ACHN (cell line): ENCODE data around the gene FYN.
"Not testable (repeated sequence)": the region's sequence is repeated elsewhere in the genome, so short reads cannot be mapped to it uniquely, and the experiment has no call there.

Experiments used
- DNase-seq: peaks from one replicate; pipeline ENCODE4 v3.0.0-alpha.2; 2015
- in situ Hi-C: cut with HindIII; loops from 2 replicates; pipeline ENCODE4 v1.10.0; 2017; ENCODE audit warnings: low sequenced_read_pairs, low pct_ligation_motif_present, low pct_unique_long_range_greater_than_20kb

FYN gene

DNA sequence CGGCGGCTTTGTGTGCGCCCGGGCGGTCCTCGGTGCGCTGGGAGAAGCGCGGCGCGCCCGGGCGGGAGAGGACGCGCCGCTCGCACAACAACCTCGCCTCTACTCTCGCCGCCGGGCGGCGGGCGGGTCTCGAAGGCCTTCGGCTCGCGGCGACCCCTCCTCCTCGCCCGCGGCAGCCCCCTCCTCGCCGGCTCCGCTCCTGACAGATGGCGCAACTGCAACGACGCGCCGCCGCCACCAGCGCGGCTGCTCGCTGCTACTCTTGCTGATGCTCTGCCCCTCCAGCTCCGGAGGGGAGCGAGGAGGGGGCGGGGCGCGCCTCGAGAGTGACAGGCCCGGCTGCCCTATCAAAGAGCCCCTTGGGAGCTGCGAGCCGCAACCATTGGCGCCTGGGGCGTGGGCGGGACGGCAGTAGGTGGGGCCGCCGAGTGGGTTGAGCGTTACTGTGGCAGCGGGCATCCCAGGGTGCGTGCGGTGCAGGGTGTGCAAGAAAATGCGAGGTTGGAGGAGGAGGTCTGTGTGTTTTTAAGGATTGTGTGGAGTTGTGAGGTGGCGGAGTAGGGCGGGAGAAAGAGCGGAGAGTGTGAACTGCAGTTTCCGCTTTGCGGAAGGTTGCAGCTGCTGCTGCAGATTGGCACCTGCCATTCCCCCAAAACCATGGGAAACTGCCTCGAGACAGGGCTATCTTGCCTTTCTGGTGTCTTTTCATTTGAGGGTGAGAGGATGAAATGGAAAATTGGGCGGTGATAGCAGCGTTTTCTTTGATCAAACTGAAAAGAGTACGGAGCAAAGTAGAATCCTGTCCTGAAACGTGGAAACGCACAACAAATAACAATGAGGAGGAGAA lies at the start of gene FYN:
Gene FYN, minus strand, starts transcription at position 275 of the 847 bp plus-strand sequence. CDS start 153,401 bp downstream, outside the sequence.
- in situ Hi-C loops: no loop called here
- peak; percentile 86 for DNase-seq

DNA sequence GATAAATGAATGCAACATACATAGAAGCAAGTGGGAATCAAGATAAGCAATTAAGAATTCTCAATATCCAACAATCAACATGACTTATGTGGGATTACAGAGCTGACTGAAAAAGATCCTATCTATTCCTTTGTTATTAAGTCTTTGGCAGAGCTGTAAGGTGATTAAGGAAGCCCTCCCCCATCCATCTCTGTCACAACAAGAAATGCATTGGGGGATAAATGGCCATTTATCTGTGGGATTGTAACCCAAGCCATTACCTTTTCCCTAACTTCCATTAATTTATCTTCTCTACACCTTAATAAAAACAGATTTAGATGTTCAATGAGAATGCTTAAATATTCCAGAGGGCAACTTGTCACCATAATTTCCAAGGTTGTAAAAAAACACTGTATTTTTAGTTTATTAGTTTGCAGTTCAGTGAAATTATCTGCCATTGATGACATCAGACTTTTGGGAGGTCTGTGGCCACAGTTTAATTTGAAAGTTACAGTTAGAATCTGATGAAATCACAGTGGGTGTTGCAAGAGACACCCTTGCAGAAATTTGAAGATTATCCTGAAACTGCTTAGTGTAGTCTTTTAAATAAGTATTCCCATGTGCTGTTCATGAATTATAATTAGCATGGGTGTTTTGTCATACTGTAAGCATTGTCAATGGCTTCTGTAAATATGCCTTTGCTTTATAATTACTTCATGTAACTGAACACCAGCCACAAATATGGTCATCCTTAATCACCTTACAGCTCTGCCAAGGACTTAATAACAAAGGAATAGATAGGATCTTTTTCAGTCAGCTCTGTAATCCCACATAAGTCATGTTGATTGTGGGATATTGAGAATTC lies 49.4 kb upstream of the FYN start:
- DNase-seq: no peak
- in situ Hi-C loops: no loop called here

DNA sequence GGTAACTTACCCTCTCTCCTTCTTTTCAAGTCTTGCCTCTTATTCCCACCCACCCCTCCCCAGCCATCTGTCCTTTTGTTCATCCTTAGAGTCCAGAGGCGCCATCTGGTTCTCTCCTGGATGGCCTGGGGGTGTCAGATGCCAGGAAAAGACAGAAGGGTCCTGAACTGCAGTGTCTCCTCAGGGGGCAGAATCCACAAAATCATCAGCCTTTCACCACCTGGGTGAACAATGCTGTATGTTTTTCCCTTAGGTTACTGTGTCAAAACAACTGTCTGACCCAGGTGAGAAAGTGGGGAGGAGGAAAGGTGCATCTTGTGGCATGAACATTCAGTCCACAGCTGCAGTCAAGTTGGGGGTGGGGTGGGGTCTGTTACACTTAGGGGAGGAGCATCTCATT lies 47.9 kb upstream of the FYN start:
- in situ Hi-C loops: no loop called here
- DNase-seq: no peak

DNA sequence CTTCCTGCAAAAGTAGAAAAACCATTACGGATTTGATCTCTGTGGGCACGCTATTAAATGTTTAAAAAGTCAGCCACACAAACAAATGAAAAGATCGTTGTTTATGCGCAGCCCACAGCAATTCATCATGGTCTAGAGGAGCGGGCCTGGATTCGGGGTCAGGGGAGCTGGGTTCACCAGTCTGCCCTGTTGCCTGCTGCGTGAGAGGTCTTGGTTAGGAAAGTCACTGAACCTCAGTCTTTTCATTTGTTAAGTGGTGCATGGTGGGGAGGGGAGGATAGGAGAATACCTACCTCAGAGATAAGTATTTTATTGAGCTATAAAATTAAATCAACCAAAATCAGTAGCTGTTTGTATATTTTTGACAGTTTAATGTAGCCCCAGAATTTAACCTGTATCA lies 47.3 kb upstream of the FYN start:
- in situ Hi-C loops: no loop called here
- no peak for DNase-seq

DNA sequence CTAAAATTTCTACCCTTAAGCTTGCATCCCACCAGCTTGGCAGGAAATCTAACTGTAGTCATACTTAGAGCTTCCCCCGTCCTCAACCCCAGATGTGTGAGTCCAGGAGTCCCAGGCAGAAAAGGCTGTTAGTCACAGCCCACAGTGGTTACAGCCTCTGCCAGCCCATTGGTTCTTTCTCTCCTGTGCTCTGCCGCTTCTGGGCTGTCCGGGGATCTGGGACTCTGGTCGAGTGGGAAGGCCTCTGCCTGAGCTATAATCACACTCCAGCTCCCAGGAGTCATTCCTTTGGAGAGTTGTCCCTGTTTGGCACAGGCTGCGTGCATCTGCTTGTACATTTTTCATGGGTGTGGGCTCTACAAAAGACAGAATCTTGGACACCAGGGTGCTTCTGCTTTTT lies 45.6 kb upstream of the FYN start:
- DNase-seq: no peak
- in situ Hi-C loops: no loop called here

DNA sequence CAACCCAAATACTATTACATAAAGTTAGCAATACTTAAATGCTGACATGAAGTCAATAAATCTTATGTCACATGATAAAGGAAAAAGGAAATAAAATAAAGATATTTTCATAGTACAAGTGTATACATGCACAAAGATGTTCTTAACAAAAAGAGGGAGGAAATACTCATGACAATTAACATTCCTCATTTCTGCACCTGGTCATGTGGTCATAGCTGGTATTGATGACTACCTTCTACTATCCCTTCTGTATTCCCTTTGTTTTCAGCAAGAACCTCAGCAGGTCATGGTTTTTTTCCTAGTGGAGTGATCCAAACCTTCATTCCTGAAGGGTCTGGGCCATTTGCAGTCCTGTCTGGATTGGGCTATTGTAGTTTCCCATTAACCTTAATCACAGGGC lies 43.5 kb upstream of the FYN start:
- DNase-seq: no peak
- in situ Hi-C loops: no loop called here

DNA sequence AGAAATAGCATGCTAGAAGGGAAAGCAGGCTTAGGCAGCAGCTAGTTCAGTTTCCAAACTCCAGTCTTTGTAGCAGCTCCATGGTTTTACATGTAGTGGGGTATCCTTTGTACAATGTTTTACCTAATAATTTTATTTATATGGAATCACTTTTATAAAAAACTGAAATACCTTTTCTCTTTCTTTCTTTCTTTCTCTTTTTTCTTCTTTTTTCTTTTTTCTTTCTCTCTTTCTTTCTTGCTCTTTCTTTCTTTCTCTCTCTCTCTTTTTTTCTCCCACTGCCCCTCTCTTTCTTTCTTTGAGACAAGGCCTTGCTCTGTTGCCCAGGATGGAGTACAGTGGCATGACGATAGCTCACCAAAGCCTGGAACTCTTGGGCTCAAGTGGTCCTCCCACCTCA lies 41.4 kb upstream of the FYN start:
- in situ Hi-C loops: no loop called here

DNA sequence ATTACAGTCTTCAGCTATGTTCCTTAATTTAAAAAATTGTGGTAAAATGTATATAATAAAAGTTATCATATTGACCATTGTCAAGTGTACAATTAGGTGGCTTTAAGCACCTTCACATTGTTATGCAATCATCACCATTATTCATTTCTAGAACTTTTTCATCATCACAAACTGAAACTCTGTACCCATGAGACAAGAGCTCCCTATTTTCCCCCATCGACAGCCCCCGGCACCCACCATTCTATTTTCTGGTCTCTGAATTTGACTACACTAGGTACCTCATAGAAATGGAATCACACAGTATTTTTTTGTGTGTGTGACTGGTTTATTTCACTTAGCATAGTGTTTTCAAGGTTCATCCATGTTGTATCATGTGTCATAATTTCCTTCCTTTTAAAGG lies 39.7 kb upstream of the FYN start:
- in situ Hi-C loops: no loop called here
- DNase-seq: no peak

More for the DNA sequence above, 41.4 kb upstream of the FYN start:
- no peak for DNase-seq

DNA sequence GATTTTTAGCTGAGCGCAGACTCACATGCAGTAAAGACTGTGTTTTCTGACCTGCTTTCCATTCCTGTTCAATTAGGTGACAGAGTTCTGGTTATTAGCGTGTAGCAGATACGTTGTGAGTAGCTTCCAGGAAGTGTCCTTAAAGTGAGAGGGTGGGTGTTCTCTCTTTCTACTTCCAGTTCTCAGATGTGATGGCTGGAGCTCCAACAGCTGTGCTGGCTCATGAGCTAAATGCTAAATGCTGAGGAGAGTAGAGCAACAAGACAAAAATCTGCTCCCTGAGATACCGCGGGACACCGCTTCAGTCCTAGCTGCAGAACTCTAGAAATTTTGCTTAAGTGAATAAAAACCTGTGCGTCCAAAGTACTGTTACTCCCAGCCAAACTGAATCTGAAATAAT lies 38.2 kb upstream of the FYN start:
- no peak for DNase-seq
- in situ Hi-C loops: no loop called here

DNA sequence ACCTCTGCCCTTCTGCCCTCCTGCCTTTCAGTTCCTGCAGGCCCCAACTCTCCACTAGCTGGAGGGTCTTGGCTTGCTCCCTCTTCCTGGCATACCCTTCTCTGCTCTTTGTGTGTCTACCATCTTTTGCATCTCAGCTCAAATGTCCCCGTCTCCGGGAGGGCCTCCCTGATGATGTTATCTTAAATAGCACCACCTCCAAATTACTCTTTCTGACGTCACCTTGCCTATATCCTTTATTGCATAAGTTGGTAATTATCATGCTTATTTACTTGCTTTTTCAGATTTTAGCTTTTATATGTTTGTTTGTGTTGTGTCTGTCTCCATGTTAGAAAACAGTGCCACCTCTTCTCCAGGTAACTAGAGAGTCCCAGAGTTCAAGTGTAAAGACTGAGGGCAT lies 36.0 kb upstream of the FYN start:
- in situ Hi-C loops: no loop called here

DNA sequence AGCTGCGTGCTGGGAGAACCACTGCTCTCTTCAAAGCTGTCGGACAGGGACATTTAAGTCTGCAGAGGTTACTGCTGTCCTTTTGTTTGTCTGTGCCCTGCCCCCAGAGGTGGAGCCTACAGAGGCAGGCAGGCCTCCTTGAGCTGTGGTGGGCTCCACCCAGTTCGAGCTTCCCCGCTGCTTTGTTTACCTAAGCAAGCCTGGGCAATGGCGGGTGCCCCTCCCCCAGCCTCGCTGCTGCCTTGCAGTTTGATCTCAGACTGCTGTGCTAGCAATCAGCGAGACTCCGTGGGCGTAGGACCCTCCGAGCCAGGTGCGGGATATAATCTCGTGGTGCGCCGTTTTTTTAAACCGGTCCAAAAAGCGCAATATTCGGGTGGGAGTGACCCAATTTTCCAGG lies 35.1 kb upstream of the FYN start:
- in situ Hi-C loops: not testable (repeated sequence)

More for the DNA sequence above, 36.0 kb upstream of the FYN start:
- no peak for DNase-seq

DNA sequence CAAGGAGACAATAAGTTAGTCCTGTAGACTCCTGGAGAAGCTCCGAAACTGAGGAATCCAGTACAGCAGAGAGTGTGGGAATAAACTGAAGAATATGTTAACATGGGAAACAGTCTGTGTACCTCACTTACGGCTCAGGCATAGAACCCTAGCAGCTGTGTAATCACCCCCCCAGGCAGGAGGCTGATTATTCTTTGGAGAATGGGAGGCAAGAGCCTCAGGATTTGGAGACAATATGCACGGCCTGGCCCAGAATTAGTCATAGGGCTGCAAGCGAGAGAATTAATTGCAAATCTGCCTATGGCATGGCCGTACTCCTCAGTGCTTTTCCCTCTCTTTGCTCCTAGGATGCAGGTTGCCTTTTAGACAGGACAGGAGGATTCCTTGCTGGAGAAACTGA lies 27.5 kb upstream of the FYN start:
- in situ Hi-C loops: no loop called here
- DNase-seq: no peak

More for the DNA sequence above, 35.1 kb upstream of the FYN start:
- not testable (repeated sequence) for DNase-seq

DNA sequence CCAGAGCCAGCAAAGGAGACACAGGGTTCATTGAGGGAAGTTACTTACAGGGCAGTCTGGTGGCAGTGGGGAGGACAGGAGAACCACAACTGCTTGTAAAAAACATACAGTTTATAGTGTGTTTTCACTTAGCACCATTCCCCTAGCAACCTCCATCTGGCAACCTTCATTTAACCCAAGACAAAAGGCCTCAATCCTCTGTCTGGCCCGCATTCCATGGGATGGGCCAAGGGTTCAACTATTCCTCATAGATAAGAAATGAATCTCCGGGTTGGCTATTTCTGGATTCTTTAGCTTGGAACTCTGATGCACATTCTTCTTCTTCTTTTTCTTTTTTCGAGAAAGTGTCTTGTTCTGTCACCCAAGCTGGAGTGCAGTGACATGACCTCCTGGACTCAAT lies 26.3 kb upstream of the FYN start:
- DNase-seq: no peak

DNA sequence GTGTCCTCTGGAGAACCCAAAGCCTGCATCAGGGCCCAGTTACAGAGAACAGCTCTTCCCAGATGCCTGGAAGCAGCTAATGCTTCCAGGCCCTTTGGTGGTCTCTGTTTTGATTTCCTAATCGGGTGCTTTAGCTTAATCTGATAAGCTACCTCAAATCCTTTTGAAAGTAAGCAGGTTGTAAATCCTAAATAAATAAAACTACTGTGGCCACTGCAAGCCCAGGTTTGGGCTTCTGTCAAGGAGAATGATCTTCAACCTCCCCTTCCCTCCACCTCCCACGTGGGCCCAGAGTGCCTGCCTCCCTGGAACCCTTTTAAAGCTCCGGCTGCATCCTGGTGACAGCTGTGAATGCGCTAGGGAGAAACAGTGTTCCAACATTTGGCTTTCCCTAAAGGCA lies 25.2 kb upstream of the FYN start:
- in situ Hi-C loops: no loop called here

More for the DNA sequence above, 26.3 kb upstream of the FYN start:
- in situ Hi-C loops: no loop called here

DNA sequence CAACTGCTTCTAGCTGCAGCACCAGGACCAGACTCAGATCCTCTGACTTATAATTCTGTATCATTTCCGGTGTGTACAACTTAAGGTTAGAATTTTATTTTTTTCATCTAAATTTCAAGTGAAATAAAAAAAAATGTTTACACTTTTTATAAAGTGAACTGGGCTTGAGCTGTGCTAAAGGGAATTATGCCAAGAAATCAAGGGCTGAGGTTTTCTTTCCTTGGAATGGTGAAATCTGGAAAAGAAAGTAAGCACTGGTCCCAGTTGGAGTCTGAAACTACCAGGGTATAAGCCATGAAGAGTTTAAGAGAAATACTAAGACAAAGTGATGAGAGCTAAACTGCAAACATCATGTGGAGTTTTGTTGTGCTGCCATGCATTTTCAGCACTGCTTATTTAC lies 21.7 kb upstream of the FYN start:
- in situ Hi-C loops: no loop called here
- DNase-seq: no peak

More for the DNA sequence above, 25.2 kb upstream of the FYN start:
- DNase-seq: no peak

DNA sequence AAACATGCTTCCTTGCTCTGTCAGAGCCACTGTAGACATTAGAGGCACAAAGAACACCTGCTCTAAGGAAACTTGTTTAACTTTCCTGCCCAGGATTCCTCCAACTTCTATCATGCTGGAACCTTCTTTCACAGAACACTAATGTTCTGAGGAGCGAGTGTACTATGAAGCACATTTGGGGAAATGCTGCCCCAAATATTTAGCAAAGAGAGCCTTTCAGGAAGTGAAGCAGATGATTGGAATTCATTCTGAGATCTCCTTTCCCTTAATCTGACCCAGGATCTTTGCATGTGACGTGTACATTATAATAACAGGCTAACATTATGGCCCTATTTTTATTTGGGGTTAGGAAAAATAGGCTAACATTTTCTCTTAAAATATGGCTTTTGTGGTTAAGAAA lies 21.0 kb upstream of the FYN start:
- DNase-seq: no peak
- in situ Hi-C loops: no loop called here

DNA sequence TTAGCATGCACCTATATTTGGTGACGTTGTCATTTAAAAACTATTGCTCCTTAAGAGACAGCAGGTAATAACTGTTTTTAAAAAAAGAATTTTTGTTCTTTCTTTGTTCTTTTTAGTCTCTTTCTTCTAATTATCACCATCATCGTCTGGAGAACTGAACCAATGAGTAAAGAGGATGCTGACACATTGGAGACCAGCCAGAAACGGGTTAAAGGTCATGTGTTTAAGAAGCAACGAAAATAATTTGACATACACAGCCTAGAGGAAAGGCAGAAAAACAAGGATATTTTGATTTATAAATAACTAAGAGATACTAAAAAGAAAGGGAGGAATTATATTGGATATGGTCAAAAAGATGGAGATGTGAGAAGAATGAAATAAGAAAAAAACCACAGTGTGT lies 19.2 kb upstream of the FYN start:
- in situ Hi-C loops: no loop called here
- DNase-seq: no peak

DNA sequence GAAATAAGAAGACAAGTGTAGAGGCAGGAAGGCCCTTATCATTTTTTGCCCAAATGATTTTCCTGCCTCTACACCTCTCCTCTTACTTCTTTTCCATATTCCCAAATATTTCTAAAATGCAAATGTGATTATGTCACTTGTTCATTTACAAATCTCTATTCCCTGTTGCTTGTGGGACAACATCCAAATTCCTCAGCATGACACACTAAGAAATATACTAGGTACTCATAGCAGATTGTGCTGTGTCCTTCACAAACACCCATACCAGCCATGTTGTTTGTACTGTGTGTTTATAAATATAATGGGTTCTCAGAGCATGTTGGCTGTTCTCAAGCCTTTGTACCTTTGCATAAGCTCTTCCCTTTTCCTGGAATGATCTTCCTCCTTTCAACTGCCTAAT lies 17.7 kb upstream of the FYN start:
- DNase-seq: no peak
- in situ Hi-C loops: no loop called here

DNA sequence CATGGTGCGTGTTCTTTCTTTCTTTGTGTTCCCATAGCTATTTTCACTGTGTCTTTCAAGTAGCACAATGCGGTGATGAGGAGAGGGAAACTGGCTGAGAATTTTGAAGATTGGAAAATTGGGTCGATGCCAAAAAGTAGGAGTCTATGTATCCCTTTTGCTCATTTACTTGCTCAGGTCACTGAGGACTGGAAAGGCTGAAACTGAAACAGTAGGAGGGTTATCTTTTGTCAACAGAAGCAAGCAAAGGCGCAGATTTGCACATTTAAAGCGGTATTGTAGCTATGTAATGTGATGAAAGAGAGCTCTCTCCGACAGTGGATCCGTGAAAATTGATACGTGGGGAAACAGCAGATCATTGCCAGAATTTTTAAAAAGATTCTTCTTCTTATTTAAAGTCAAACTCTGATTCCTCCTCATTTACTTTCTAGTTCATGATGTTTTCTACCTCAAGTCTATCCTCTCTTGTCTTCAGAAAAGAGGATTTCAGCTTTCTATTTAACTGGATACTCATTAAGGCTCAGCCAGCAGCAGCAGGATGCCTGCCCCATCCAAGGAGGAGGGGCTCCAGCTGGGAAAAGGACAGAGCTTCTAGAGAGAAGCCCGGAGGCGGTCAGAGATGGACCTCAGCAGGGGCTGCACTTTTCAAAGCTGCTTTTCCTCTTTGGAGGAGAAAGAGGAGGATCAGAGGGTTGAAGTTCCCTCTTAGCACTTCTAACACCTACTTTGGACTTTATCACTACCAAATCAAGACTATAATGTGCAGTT lies 15.9 kb upstream of the FYN start:
- no peak for DNase-seq

More for the DNA sequence above, 15.9 kb upstream of the FYN start:
- in situ Hi-C loops: no loop called here
